SU-DHL-6 (cell line): ENCODE data around the gene EPB41L4B.
A peak's percentile ranks its signal among the peaks of the same experiment; 100 is the strongest.

Experiments
- H2AFZ ChIP-seq: fragments of 200-600 bp; sonication (generic); 2 replicates; pipeline ENCODE4 v1.6.1; 2014; ENCODE audit warnings: low read depth, mild to moderate bottlenecking, moderate library complexity, mixed read lengths, antibody characterized with exemption, low read length; ENCODE audit not compliant: severe bottlenecking
- H3F3A ChIP-seq: fragments of 200-600 bp; shearing (Covaris generic); 2 replicates; pipeline ENCODE4 v1.6.0; 2016; ENCODE audit warnings: antibody characterized with exemption, mild to moderate bottlenecking; ENCODE audit not compliant: insufficient read depth
- H3K27ac ChIP-seq: fragments of 200-600 bp; sonication (generic); 2 replicates; pipeline ENCODE4 v1.5.1; 2016; ENCODE audit warnings: low read depth, mild to moderate bottlenecking, low read length, moderate library complexity, mixed read lengths
- H3K27me3 ChIP-seq: fragments of 200-600 bp; sonication (generic), shearing (Covaris generic); 2 replicates; pipeline ENCODE4 v1.6.0; 2014; ENCODE audit warnings: mild to moderate bottlenecking, low read length
- H3K36me3 ChIP-seq: fragments of 200-600 bp; sonication (generic); 2 replicates; pipeline ENCODE4 v1.6.1; 2014; ENCODE audit warnings: mild to moderate bottlenecking, low read length, mixed read lengths
- H3K4me2 ChIP-seq: fragments of 300-600, 200-600 bp; shearing (Covaris generic), sonication (generic); 2 replicates; pipeline ENCODE4 v1.6.0; 2014; ENCODE audit warnings: low read length, low read depth, mild to moderate bottlenecking; ENCODE audit not compliant: poor library complexity, severe bottlenecking
- H3K4me3 ChIP-seq: fragments of 200-600 bp; sonication (generic); 2 replicates; pipeline ENCODE4 v1.5.1; 2014; ENCODE audit warnings: antibody characterized with exemption, low read length, mild to moderate bottlenecking, mixed read lengths; ENCODE audit not compliant: insufficient read depth, poor library complexity, severe bottlenecking
- H3K79me2 ChIP-seq: fragments of 200-600 bp; sonication (generic); 2 replicates; pipeline ENCODE4 v1.6.1; 2014; ENCODE audit warnings: mild to moderate bottlenecking, low read length, moderate library complexity; ENCODE audit not compliant: insufficient read depth
- H3K9ac ChIP-seq: fragments of 200-600 bp; sonication (generic); 2 replicates; pipeline ENCODE4 v1.7.0; 2014; ENCODE audit warnings: mild to moderate bottlenecking, low read length
- H3K9me2 ChIP-seq: fragments of 200-600 bp; sonication (generic); replicated peaks from 2 replicates; pipeline ENCODE4 v1.6.1; 2014; ENCODE audit warnings: low read length; ENCODE audit not compliant: insufficient read depth
- H3K9me3 ChIP-seq: fragments of 200-600 bp; sonication (generic); 2 replicates; pipeline ENCODE4 v1.6.1; 2014; ENCODE audit warnings: low read length, mixed read lengths; ENCODE audit not compliant: insufficient read depth
- H4K20me1 ChIP-seq: fragments of 200-600 bp; sonication (generic); 2 replicates; pipeline ENCODE4 v1.6.1; 2014; ENCODE audit warnings: low read depth, mild to moderate bottlenecking, antibody characterized with exemption, low read length, moderate library complexity, mixed read lengths
- CTCF ChIP-seq: fragments of 200-600 bp; sonication (generic); IDR thresholded peaks from one replicate; pipeline ENCODE4 v1.5.1; 2017; ENCODE audit warnings: antibody characterized with exemption, mild to moderate bottlenecking, low read length, moderate library complexity; ENCODE audit not compliant: insufficient read depth, poor library complexity, severe bottlenecking
- EZH2phosphoT487 ChIP-seq: fragments of 200-600 bp; sonication (generic), shearing (Covaris generic); conservative IDR thresholded peaks from 2 replicates; pipeline ENCODE4 v1.6.1; 2018; ENCODE audit warnings: mild to moderate bottlenecking, antibody characterized with exemption, low read length, moderate library complexity, mixed read lengths

The EPB41L4B gene

GRCh38 chr9:109325089-109325488, 4.2 kb upstream of the EPB41L4B start:
- H3K4me3 ChIP-seq: no peak overlapping the region
- H3K9me3 ChIP-seq: no peaks in the 10 kb centered on the region
- no peaks in the 10 kb centered on the region for H3F3A ChIP-seq
- no peaks in the 10 kb centered on the region for H3K9me2 ChIP-seq
- no peak overlapping the region for H3K9ac ChIP-seq
- H4K20me1 ChIP-seq: no peaks in the 10 kb centered on the region
- H3K4me2 ChIP-seq: no peak overlapping the region
- TF ChIP-seq EZH2phosphoT487: no peak
- no peak for TF ChIP-seq CTCF
- H3K79me2 ChIP-seq: no peaks in the 10 kb centered on the region
- no peak overlapping the region for H3K27ac ChIP-seq
- no peak overlapping the region for H2AFZ ChIP-seq
- H3K36me3 ChIP-seq: no peaks in the 10 kb centered on the region
- H3K27me3 ChIP-seq: no peaks in the 10 kb centered on the region

- no peak overlapping the region for H2AFZ ChIP-seq
- no peaks in the 10 kb centered on the region for H3K9me2 ChIP-seq
- no peak overlapping the region for H3K4me2 ChIP-seq
- no peak overlapping the region for H3K4me3 ChIP-seq
- no peak overlapping the region for H3K9ac ChIP-seq
- no peaks in the 10 kb centered on the region for H3K36me3 ChIP-seq
- H3K27ac ChIP-seq: no peak overlapping the region
- no peaks in the 10 kb centered on the region for H3K27me3 ChIP-seq
- H4K20me1 ChIP-seq: no peaks in the 10 kb centered on the region
- no peaks in the 10 kb centered on the region for H3K9me3 ChIP-seq
- TF ChIP-seq EZH2phosphoT487: no peak
- TF ChIP-seq CTCF: no peak
- H3K79me2 ChIP-seq: no peaks in the 10 kb centered on the region
- H3F3A ChIP-seq: no peaks in the 10 kb centered on the region
These were observed 2.9 kb upstream of the EPB41L4B start for GRCh38 chr9:109323771-109324170.

- no peaks in the 10 kb centered on the region for H3K9me2 ChIP-seq
- H3K79me2 ChIP-seq: no peaks in the 10 kb centered on the region
- no peak overlapping the region for H3K4me3 ChIP-seq
- TF ChIP-seq CTCF (no peak), EZH2phosphoT487 (no peak)
- H3K4me2 ChIP-seq: no peak overlapping the region
- H3K36me3 ChIP-seq: no peaks in the 10 kb centered on the region
- no peaks in the 10 kb centered on the region for H3K9me3 ChIP-seq
- H3F3A ChIP-seq: no peaks in the 10 kb centered on the region
- H4K20me1 ChIP-seq: no peaks in the 10 kb centered on the region
- peak overlapping the region; percentile 39 for H2AFZ ChIP-seq
- H3K27me3 ChIP-seq: no peaks in the 10 kb centered on the region
- H3K9ac ChIP-seq: no peak overlapping the region
- no peak overlapping the region for H3K27ac ChIP-seq
These were observed 868 bp upstream of the EPB41L4B start for GRCh38 chr9:109321727-109322126.
